ENCODE data around the gene CFAP206.
A peak's percentile ranks its signal among the peaks of the same experiment; 100 is the strongest.
"Not testable (repeated sequence)": the region's sequence is repeated elsewhere in the genome, so short reads cannot be mapped to it uniquely, and the experiment has no call there.

Gene CFAP206

DNA sequence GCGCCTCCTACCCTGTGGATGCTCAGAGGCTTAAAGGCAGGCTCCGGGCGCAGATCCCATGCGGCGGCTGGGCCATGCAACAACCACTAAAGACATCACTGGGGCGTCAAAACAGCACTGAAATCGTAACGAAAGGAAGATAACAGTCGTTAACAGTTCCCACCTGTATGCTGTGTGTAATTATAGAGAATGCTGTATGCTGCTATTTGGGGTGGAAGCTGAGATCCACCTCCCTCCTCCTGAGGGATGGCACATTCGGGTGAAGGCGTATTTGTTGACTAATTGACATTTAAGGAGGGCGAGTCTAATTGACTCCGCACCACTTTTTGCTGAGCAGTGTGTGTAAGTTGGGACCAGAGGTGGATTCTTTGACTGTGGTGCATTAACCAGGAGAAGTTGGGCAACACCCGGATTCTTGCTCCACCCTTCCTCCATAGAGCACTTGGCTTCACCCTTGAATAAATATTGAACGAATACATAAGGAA lies 65.7 kb downstream of the CFAP206 start:
- peak; percentile 75 for DNase-seq (ENCODE audit: low spot score)
- TF ChIP-seq, protein P1, sequence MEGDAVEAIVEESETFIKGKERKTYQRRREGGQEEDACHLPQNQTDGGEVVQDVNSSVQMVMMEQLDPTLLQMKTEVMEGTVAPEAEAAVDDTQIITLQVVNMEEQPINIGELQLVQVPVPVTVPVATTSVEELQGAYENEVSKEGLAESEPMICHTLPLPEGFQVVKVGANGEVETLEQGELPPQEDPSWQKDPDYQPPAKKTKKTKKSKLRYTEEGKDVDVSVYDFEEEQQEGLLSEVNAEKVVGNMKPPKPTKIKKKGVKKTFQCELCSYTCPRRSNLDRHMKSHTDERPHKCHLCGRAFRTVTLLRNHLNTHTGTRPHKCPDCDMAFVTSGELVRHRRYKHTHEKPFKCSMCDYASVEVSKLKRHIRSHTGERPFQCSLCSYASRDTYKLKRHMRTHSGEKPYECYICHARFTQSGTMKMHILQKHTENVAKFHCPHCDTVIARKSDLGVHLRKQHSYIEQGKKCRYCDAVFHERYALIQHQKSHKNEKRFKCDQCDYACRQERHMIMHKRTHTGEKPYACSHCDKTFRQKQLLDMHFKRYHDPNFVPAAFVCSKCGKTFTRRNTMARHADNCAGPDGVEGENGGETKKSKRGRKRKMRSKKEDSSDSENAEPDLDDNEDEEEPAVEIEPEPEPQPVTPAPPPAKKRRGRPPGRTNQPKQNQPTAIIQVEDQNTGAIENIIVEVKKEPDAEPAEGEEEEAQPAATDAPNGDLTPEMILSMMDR (IDR thresholded peaks at IDR 0.05; ENCODE audit: borderline replicate concordance, control extremely low read depth, extremely low read depth, insufficient read depth, missing control alignments) = no peak

DNA sequence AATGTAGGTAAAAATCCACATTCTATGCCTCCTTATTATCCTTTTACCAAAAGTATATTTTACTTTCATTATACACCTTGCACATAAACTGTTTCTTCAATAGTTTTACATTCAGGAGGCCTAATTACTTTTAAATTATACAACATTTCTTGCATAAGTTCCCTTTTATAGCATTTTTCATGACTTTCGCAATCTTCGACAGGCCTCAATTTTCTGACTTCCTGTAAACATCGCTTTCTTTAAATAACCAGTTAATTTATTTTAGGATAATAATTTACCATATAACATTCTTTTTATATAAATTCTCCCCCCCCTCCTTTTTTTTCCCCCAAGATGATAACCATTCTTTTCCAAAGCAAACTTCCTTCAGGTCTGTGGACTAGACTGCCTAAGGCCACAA lies 74.2 kb downstream of the CFAP206 start:
- no peak for DNase-seq (ENCODE audit: low spot score)
- TF ChIP-seq, protein P1 (IDR thresholded peaks at IDR 0.05; ENCODE audit: borderline replicate concordance, control extremely low read depth, extremely low read depth, insufficient read depth, missing control alignments) = no peak
- in situ Hi-C loops (cut with MboI; ENCODE audit: low sequenced_read_pairs, unreplicated experiment) = no loop called here

More for the DNA sequence above, 65.7 kb downstream of the CFAP206 start:
- in situ Hi-C loops (cut with MboI; ENCODE audit: low sequenced_read_pairs, unreplicated experiment) = no loop called here

DNA sequence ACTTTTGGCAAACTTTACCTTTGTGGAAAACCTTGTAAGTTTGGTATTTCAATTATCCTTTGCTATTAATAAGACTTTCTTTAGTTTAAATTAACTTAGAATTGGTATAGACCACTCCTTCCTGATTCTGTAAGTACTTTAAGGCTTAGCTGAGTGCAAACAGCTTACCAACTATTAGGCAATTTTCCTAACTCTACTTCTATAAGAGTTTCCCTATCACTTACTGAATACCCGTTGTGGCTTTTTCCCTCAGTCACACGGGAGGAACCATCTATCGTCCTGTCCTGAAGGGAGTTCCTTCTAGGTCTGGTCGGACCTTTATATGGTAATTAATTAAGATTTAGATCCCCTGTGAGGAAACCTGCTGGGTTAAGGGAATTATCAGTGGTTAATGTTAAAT lies 74.6 kb downstream of the CFAP206 start:
- in situ Hi-C loops (cut with MboI; ENCODE audit: low sequenced_read_pairs, unreplicated experiment) = no loop called here
- DNase-seq (ENCODE audit: low spot score) = no peak
- TF ChIP-seq, protein P1 (IDR thresholded peaks at IDR 0.05; ENCODE audit: borderline replicate concordance, control extremely low read depth, extremely low read depth, insufficient read depth, missing control alignments) = no peak

DNA sequence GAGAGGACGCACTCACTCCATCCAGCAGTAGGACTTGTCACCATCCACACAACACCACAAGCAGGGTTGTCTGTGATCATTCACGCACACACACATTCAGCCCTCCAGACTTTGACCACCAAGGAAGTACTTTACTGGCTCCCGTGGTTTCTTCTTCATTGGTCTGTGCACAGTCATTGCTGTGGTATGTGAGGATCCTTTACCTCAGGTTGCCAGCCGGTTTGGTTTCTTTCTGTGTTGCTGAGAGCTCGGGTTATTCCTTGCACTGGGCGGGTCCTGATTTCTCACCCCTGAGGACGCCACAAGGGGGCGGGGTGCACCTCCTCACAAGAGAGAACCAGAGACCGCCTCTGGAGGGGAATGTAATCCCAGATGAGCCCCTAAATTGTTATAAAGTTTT lies 76.2 kb downstream of the CFAP206 start:
- TF ChIP-seq, protein P1 (IDR thresholded peaks at IDR 0.05; ENCODE audit: borderline replicate concordance, control extremely low read depth, extremely low read depth, insufficient read depth, missing control alignments) = no peak
- DNase-seq (ENCODE audit: low spot score) = no peak
- in situ Hi-C loops (cut with MboI; ENCODE audit: low sequenced_read_pairs, unreplicated experiment) = no loop called here

- no peak for DNase-seq (ENCODE audit: low spot score)
- TF ChIP-seq, protein P1 (IDR thresholded peaks at IDR 0.05; ENCODE audit: borderline replicate concordance, control extremely low read depth, extremely low read depth, insufficient read depth, missing control alignments) = no peak
- in situ Hi-C loops (cut with MboI; ENCODE audit: low sequenced_read_pairs, unreplicated experiment) = no loop called here
Measured at GRCh38 chr6:87484491-87484890, 76.7 kb downstream of the CFAP206 start.

DNA sequence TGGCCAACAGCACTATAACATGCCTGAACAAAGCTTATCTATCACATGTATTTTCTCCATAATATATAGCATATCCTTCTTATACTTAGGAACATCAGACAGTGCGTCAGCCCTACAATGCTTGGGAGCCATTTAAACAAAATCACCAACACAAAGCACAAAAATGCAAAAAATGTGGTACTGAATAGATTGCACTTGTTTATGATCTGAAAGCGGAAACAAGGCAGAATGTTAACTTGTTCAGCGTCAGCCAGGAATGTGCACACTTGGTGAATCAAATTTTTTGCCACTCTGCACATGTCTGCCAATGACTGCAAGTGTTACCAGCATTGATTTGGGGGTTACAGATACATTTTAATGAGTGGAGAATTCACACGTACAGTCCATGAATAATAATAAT lies 79.8 kb downstream of the CFAP206 start:
- TF ChIP-seq, protein P1 (IDR thresholded peaks at IDR 0.05; ENCODE audit: borderline replicate concordance, control extremely low read depth, extremely low read depth, insufficient read depth, missing control alignments) = no peak
- no peak for DNase-seq (ENCODE audit: low spot score)
- in situ Hi-C loops (cut with MboI; ENCODE audit: low sequenced_read_pairs, unreplicated experiment) = no loop called here

GRCh38 chr6:87489326-87489725 lies 81.6 kb downstream of the CFAP206 start:
- in situ Hi-C loops (cut with MboI; ENCODE audit: low sequenced_read_pairs, unreplicated experiment); DNase-seq (ENCODE audit: low spot score): not testable (repeated sequence)
